ENCODE data around the gene GORASP2. TPM values are rescaled to one million over a fixed set of nuclear protein-coding genes. Genes with fewer than 3 reads are reported as not detected.
A peak's percentile ranks its signal among the peaks of the same experiment; 100 is the strongest.

The GORASP2 gene
- polyA plus RNA-seq, 1 of the 3 experiments (the other 2 are of a cell fraction), result 127 TPM

GRCh38 chr2:170973492-170974303 is 44.6 kb downstream of the GORASP2 start:
- Histone ChIP-seq H3K27ac (ENCODE audit: low read depth in 2 of 2, low read length in 1 of 2) (peak overlapping the region; percentile 47 to 91; a peak in 3 of 4 replicates), H4K20me1 (ENCODE audit: insufficient read depth) (no peaks in the 10 kb centered on the region), H3K9ac (peak overlapping the region; percentile 79), H3K9me3 (no peaks in the 10 kb centered on the region), H2AFZ (ENCODE audit: low read depth) (peak overlapping the region; percentile 98), H3K79me2 (ENCODE audit: insufficient read depth) (no peaks in the 10 kb centered on the region), H3K4me1 (ENCODE audit: control insufficient read depth in 1 of 2, insufficient read depth in 2 of 2, low read depth in 1 of 2, low read length in 1 of 2) (peaks cover 5 to 14% of the 10 kb centered on the region in 2 experiments; a peak in 2 of 4 replicates), H3K27me3 (ENCODE audit: insufficient read depth) (no peaks in the 10 kb centered on the region), H3K36me3 (replicated peaks in 1 of 2; ENCODE audit: control insufficient read depth in 1 of 2, insufficient read depth in 2 of 2, low read length in 1 of 2) (peaks cover 0 to 2% of the 10 kb centered on the region in 2 experiments), H3F3A (replicated peaks; ENCODE audit: insufficient read depth) (peaks cover 10% of the 10 kb centered on the region), H3K4me3 (ENCODE audit: low read depth in 2 of 2, low read length in 1 of 2) (peak overlapping the region; percentile 69 to 72), H3K4me2 (peak overlapping the region; percentile 80), H3K9me2 (no peaks in the 10 kb centered on the region)
- CTCF ChIA-PET, result interaction anchor here (0.7 to 4.6 kb wide), 30 partner anchors 10 to 460 kb away, joined by 3 to 70 read pairs (median 4); partner anchors contain the start of genes DCAF17, GORASP2, METTL8 and TLK1
- peak; percentile 99 for DNase-seq
- WGBS (ENCODE audit: low lambda C conversion rate), result 26% methylated on average over 31 of the region's 67 CpGs
- POLR2A ChIA-PET, result interaction anchor here (1.2 to 3.5 kb wide), 3 partner anchors 187 to 460 kb away, joined by 5 to 9 read pairs (median 5); partner anchors contain the start of genes DCAF17, METTL8 and TLK1
- TF ChIP-seq NFIC (IDR thresholded peaks at IDR 0.05; ENCODE audit: borderline replicate concordance) (peak; percentile 88), MXI1 (IDR thresholded peaks at IDR 0.05; ENCODE audit: low read depth, low read length) (peak; percentile 95), RCOR1 (IDR thresholded peaks at IDR 0.05; ENCODE audit: low read length) (peak; percentile 28; the same call in 1 of the 2 replicates), EP300 (IDR thresholded peaks at IDR 0.05; ENCODE audit: borderline replicate concordance in 1 of 2, low read depth in 1 of 2, low read length in 1 of 2) (0 out of 4 replicates have a peak, but pooled peaks of 1 of the 2 experiments have one; percentile 7), NRF1 (IDR thresholded peaks at IDR 0.05; ENCODE audit: low read depth, low read length) (no peak), SIN3A (IDR thresholded peaks at IDR 0.05; ENCODE audit: borderline replicate concordance, low read depth, low read length) (peak; percentile 65; the same call in 1 of the 2 replicates), GABPA (IDR thresholded peaks at IDR 0.05; ENCODE audit: low read depth) (no peak), ELF1 (IDR thresholded peaks at IDR 0.05) (no peak), TEAD4 (IDR thresholded peaks at IDR 0.05; ENCODE audit: borderline replicate concordance, insufficient read depth) (no peak), MEF2A (IDR thresholded peaks at IDR 0.05; ENCODE audit: borderline replicate concordance, low read depth) (no peak), SMC3 (IDR thresholded peaks at IDR 0.05; ENCODE audit: low read depth, low read length) (peak; percentile 91), TAF1 (IDR thresholded peaks at IDR 0.05; ENCODE audit: borderline replicate concordance, low read depth, low read length) (peak; percentile 40; the same call in 1 of the 2 replicates), MAX (IDR thresholded peaks at IDR 0.05; ENCODE audit: low read depth) (peak; percentile 92), JUND (IDR thresholded peaks at IDR 0.05) (no peak), REST (IDR thresholded peaks at IDR 0.05; ENCODE audit: low read depth, low read length) (no peak), POLR2AphosphoS5 (IDR thresholded peaks at IDR 0.05; ENCODE audit: low read depth, low read length) (peak; percentile 68), RAD21 (IDR thresholded peaks at IDR 0.05; ENCODE audit: low read length) (peak; percentile 85), CHD2 (IDR thresholded peaks at IDR 0.05; ENCODE audit: low read length, partially characterized antibody) (peak; percentile 25), GATA2 (CRISPR knock-in tag; IDR thresholded peaks at IDR 0.05) (no peak), YY1 (IDR thresholded peaks at IDR 0.05; ENCODE audit: low read depth) (no peak), EZH2phosphoT487 (IDR thresholded peaks at IDR 0.05; ENCODE audit: borderline replicate concordance, low read depth) (no peak), IRF3 (IDR thresholded peaks at IDR 0.05; ENCODE audit: low read depth, low read length) (no peak)
- TF ChIP-seq, protein P1, sequence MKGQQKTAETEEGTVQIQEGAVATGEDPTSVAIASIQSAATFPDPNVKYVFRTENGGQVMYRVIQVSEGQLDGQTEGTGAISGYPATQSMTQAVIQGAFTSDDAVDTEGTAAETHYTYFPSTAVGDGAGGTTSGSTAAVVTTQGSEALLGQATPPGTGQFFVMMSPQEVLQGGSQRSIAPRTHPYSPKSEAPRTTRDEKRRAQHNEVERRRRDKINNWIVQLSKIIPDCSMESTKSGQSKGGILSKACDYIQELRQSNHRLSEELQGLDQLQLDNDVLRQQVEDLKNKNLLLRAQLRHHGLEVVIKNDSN (IDR thresholded peaks at IDR 0.05; ENCODE audit: borderline replicate concordance, low read depth), result peak; percentile 34; the same call in 1 of the 2 replicates
- TF ChIP-seq, protein P2, sequence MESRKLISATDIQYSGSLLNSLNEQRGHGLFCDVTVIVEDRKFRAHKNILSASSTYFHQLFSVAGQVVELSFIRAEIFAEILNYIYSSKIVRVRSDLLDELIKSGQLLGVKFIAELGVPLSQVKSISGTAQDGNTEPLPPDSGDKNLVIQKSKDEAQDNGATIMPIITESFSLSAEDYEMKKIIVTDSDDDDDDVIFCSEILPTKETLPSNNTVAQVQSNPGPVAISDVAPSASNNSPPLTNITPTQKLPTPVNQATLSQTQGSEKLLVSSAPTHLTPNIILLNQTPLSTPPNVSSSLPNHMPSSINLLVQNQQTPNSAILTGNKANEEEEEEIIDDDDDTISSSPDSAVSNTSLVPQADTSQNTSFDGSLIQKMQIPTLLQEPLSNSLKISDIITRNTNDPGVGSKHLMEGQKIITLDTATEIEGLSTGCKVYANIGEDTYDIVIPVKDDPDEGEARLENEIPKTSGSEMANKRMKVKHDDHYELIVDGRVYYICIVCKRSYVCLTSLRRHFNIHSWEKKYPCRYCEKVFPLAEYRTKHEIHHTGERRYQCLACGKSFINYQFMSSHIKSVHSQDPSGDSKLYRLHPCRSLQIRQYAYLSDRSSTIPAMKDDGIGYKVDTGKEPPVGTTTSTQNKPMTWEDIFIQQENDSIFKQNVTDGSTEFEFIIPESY (IDR thresholded peaks at IDR 0.05; ENCODE audit: borderline replicate concordance, low read depth), result no peak
